ENCODE results near the gene TESPA1. TPM values are rescaled to one million over a fixed set of nuclear protein-coding genes. Genes with fewer than 3 reads are reported as not detected.
"Not testable (repeated sequence)": the region's sequence is repeated elsewhere in the genome, so short reads cannot be mapped to it uniquely, and the experiment has no call there.

TESPA1 gene
- total RNA-seq = 0.48 TPM
- long read RNA-seq = 0 reads

DNA sequence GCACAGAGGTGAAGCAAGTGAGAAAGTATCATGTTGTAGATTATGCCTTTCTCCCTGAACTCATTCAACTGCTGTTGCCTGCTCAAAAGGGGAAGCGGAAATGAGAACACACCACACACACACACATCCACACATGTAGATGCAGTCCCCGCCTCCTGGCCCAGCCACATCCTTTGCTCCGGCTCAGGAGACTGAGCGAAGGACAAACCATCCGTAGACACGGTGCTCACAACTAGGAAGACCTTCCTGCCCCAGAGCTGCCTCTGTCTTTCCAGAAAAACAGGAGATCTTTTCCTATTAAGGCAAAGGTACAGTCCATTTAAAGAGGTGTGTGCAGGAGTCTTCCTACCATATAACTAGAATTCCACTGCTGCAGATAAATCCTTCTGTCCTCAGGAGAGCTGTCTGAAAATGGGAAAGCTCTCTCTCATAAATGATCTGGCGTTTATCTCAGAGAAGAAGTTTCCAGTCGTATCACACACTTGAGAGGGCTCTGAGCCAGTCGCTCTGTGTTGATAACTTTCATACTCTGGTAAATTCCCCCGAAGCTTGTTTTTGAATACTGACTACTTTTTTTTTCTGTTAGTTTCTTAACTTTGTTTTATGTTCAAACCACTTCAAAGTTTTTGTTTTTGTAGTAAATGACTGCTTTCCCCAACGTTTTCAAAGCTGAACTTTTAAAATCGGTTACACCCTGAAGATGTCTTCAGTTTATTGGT lies at the start of gene TESPA1:
Gene TESPA1 (minus strand): TSS at position 105 of the 719 bp plus-strand sequence. CDS start 10,200 bp downstream, outside the sequence.
- no peak for DNase-seq (ENCODE audit: low spot score)

GRCh38 chr12:55034218-55034617 lies 49.7 kb upstream of the TESPA1 start:
- DNase-seq (ENCODE audit: low spot score) = no peak

GRCh38 chr12:55025508-55025907 lies 40.9 kb upstream of the TESPA1 start:
- no peak for DNase-seq (ENCODE audit: low spot score)

DNA sequence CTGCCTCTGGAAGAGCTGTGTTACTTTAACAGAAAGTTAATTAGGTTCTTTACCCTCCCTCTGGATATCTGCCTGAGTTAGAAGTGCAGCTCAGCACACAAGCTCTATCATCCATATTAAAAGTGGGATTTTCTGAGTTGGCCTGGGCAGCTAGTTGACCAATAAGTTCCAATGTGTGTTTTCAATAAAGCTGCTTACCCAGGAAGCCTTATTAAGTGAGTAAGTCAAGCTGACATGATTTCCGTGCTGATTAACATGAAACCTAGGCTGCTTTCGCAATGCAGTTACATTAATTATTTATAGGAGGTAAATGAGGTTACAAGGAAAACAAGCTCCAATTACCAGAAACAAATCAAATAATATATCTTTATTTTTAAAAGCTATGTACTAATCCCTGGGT lies 40.0 kb upstream of the TESPA1 start:
- no peak for DNase-seq (ENCODE audit: low spot score)

GRCh38 chr12:55019784-55020183 lies 35.2 kb upstream of the TESPA1 start, which contains the start of gene NEUROD4:
NEUROD4 (plus strand) TSS chr12:55019974; CDS start chr12:55026440, 6,466 bp downstream.
- no peak for DNase-seq (ENCODE audit: low spot score)

DNA sequence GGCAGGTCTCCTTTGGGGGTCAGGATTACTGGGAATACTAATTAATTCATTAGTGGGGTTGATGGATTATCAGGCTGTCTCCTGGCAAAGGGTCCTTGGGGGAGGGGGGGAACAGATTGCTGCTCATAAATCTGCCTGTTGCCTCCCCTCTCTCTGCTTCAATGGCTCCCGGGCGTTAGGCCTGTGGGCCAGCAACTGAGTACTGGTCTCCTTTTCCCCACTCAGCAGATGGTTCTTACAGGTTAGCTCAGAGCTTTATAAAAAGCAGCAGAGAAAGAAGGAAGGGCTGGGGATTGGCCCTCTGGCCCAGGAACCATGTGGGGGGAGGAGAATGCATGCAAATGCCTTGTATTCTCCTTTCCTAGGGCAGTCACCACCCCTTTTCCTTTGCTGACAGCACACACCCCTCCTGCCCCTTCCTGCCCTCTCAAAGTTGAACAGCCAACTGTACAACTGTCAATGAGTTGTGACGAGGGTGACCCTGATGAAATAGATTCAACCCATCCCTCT lies 32.9 kb upstream of the TESPA1 start:
- no peak for DNase-seq (ENCODE audit: low spot score)

GRCh38 chr12:55008944-55009585 lies 24.5 kb upstream of the TESPA1 start:
- no peak for DNase-seq (ENCODE audit: low spot score)

DNA sequence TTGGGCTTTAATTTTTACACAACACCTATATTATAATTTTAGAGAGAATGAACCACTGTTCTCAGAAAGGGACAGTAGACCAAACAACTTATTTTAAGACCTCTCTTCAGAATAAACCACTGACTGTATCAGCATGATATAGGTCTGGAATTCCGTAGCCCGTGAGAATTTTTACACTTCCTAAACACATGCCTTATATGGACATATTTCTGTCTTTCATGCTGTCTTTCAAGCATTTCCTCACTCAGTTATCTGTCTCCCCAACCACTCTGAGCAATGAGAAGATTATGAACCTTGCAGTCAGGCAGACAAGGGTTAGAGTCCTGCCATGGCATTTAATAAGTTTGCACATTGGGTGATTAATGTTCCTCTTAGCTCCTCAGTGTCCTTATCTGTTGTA lies 17.8 kb upstream of the TESPA1 start:
- DNase-seq (ENCODE audit: low spot score) = no peak

DNA sequence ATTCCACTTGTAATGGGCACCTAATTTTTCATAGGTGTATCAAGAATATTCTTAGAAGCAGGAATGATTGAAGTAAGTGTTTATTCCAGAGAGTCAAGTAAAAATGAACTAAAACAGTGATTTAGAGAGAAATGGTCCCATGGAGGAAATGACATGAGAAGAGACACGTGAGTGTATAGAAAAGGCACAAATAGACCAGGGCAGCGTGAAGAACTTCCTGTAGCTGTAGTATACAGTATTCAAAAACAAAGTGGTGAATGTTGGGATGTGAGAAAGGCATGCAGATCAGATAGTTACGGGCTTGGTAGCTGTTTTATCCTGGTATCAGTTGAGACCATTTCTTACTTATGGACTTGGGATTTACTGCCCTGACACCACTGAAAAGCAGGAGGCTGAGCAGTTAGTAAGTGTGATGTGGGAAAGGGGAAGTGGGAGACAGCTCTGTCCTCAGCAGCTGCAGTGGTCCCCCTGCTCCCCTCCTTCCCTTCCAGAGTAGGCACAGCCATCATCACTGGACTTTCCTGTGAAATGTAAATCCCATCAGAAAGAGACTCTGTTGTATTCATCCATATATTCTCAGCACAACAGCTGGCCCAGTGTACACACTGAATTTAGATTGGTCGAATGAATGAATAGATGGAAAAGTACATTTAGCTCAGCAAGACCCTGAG lies 16.8 kb upstream of the TESPA1 start:
- no peak for DNase-seq (ENCODE audit: low spot score)

DNA sequence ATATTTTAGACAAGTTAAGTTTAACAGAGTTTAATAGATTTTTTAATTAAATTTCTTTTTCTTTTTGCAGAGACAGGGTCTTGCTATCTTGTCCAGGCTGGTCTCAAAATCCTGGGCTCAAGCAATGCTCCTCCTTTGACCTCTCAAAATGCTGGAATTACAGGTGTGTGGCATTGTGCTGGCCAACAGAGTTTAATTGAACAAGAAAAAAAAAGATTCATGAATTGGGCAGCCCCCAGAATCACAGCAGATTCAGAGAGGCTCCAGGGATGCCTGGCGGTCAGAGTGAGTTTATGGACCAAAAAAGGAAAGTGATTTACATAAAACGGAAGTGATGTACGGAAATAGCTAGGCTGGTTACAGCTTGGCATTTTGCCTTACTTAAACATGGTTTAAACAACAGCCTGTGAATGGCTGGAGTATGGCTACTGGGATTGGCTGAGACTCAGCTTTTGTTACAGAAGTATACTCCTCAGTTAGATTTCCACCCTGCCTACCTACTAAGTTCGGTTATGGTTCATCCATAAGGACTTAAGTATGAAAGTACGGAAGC lies 14.5 kb upstream of the TESPA1 start:
- no peak for DNase-seq (ENCODE audit: low spot score)

GRCh38 chr12:54997929-54998522 lies 13.5 kb upstream of the TESPA1 start:
- DNase-seq (ENCODE audit: low spot score) = no peak

GRCh38 chr12:54996205-54996604 lies 11.6 kb upstream of the TESPA1 start:
- DNase-seq (ENCODE audit: low spot score) = no peak

DNA sequence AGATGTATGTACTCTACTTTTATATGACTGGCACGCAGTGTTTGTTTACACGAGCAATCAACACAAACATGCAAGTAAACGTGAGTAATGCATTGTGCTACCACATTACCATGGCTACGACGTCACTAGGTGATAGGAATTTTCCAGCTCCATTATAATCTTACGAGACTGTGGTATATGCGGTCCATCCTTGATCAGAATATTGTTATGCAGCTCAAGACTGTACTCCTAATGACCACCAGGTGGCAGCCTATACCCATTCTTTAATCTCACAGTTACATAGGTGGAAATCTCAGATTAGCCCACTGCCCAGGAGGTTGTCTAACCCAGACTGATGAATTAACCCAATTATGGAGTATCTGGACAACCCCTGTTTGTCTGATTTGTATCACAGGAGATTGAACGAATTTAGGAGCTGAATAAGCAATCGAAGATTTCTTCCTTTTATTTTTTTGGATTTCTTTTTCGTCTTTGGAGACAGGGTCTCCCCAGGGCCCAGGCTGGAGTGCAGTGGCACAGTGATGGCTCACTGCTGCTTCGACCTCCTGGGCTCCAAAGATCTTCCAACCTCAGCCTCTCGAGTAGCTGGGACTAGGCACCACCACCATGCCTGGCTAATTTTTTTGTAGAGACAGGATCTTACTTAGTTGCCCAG lies 8.7 kb upstream of the TESPA1 start:
- DNase-seq (ENCODE audit: low spot score) = no peak

DNA sequence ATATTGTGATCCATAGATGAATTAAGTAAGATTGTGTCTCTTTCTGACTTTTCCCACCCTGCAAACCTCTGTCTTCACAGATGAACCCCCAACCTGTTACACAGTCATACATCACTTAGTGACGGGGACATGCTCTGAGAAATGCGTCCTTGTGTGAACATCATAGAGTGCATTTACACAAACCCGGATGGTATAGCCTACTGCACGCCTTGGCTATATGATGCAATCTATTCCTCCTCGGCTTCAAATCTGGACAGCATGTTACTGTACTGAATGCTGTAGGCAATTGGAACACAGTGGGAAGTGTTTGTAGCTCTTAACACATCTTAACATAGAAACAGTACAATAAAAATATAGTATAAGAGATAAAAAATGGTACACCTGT lies 7.4 kb upstream of the TESPA1 start:
- no peak for DNase-seq (ENCODE audit: low spot score)

DNA sequence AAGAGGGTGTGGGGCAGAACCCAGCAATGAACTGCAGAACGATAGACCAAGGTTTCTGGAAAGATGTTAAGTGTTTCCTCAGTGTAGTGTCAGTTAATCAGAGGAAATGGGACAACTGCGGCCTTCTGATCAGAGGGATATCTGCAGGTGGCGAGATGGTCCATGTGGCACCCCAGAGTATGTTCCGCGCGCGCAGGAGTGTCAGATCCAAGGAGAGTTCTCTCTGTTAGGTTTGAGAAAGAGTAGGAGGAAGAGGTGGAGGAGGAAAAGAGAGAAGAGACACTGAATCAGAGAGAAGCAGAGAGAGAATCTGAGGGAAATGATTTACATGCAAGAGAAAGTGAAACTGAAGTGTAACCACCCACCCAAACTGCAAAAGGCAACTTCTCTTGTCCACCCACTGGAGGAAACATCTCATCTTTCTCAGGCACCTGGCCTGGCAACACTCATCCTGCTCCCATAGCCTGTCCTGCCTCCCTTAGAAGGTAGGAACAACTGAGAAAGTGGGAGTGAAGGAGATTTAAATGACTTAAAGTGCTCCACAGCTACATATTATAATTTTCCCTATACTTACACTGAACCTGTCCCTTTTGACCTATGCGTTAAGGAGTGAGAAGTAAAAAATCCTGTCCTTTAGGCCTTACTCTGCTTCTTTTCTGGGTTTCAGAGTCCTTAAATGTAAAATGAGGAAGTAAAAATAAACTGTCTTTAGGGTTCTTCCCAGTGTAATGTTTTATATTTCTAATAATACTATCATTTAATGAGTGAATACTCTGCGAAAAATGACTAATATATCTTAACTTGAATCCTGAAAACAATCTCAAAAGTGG lies 6.8 kb upstream of the TESPA1 start:
- no peak for DNase-seq (ENCODE audit: low spot score)

DNA sequence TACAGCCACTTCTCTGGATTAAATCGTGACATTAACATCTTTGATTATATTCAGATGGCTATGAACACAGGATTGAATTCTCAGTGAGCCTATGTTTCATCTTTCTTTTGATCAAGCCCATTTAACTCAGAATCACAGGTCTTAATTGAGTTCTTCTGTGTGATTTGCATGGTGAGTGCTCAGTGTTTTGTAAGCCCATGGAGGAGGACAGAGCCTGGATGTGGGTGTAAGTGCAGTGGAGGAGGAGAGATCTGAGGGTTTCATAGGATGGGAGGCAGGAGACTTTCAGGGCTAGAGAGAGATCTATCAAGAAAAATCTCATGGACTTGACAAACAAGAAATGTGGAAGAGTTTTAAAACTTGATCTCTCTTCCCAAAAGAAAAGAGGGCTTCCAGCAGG lies 5.3 kb upstream of the TESPA1 start:
- no peak for DNase-seq (ENCODE audit: low spot score)

GRCh38 chr12:54988402-54989054 lies 4.0 kb upstream of the TESPA1 start:
- no peak for DNase-seq (ENCODE audit: low spot score)

- no peak for DNase-seq (ENCODE audit: low spot score)
Observed at GRCh38 chr12:54987611-54988231, 3.2 kb upstream of the TESPA1 start.

GRCh38 chr12:54986773-54987172 lies 2.2 kb upstream of the TESPA1 start:
- not testable (repeated sequence) for DNase-seq (ENCODE audit: low spot score)

Measured in mesenteric fat pad (tissue), 1 donor.